RWPE2 (cell line): ENCODE measurements around the gene LARGE1.

ENCODE experiments used
- ATAC-seq: fragments of 200-7000 bp; cut with Tn5 transposase; 3 replicates; pipeline ENCODE4 v1.9.1; 2021; ENCODE audit warnings: low read depth
- DNase-seq: peaks from one replicate; pipeline ENCODE4 v3.0.0-alpha.2; 2020; ENCODE audit warnings: low spot score
- H3K27ac ChIP-seq: fragments of 450-650 bp; 2 replicates; pipeline ENCODE4 v1.5.1; 2017; ENCODE audit warnings: mild to moderate bottlenecking; ENCODE audit not compliant: poor library complexity, severe bottlenecking
- H3K27me3 ChIP-seq: fragments of 250-450 bp; sonication (Bioruptor Pico); 2 replicates; pipeline ENCODE4 v1.5.1; 2021; ENCODE audit warnings: mild to moderate bottlenecking, moderate library complexity; ENCODE audit not compliant: insufficient read depth, poor library complexity, severe bottlenecking
- H3K36me3 ChIP-seq: fragments of 250-450 bp; sonication (Bioruptor Pico); 2 replicates; pipeline ENCODE4 v1.5.1; 2020; ENCODE audit warnings: low read depth, mild to moderate bottlenecking, moderate library complexity
- H3K4me1 ChIP-seq: fragments of 250-450 bp; sonication (Bioruptor Pico); 2 replicates; pipeline ENCODE4 v1.5.1; 2021; ENCODE audit warnings: mild to moderate bottlenecking, moderate library complexity; ENCODE audit not compliant: insufficient read depth, poor library complexity, severe bottlenecking
- H3K4me3 ChIP-seq: fragments of 250-450 bp; sonication (Bioruptor Pico); 2 replicates; pipeline ENCODE4 v1.5.1; 2021; ENCODE audit warnings: mild to moderate bottlenecking, moderate library complexity; ENCODE audit not compliant: severe bottlenecking
- H3K9me3 ChIP-seq: fragments of 250-450 bp; sonication (Bioruptor Pico); 2 replicates; pipeline ENCODE4 v1.5.1; 2021; ENCODE audit warnings: mild to moderate bottlenecking, moderate library complexity; ENCODE audit not compliant: severe bottlenecking
- CTCF ChIP-seq: fragments of 450-650 bp; IDR thresholded peaks from one replicate; pipeline ENCODE4 v1.5.1; 2017; ENCODE audit warnings: mild to moderate bottlenecking, moderate library complexity; ENCODE audit not compliant: poor library complexity, severe bottlenecking

The LARGE1 gene

GRCh38 chr22:33879796-33880195, 40.5 kb downstream of the LARGE1 start:
- no peak for TF ChIP-seq CTCF
- no peaks in the 10 kb centered on the region for H3K27me3 ChIP-seq
- no peaks in the 10 kb centered on the region for H3K9me3 ChIP-seq
- H3K36me3 ChIP-seq = no peaks in the 10 kb centered on the region
- no peak overlapping the region for H3K4me3 ChIP-seq
- ATAC-seq = no peak
- no peak overlapping the region for H3K27ac ChIP-seq
- DNase-seq = no peak
- H3K4me1 ChIP-seq = no peaks in the 10 kb centered on the region

- Histone ChIP-seq H3K36me3 (no peaks in the 10 kb centered on the region), H3K27me3 (no peaks in the 10 kb centered on the region), H3K4me3 (no peak overlapping the region), H3K27ac (no peak overlapping the region), H3K4me1 (no peaks in the 10 kb centered on the region), H3K9me3 (no peaks in the 10 kb centered on the region)
- no peak for TF ChIP-seq CTCF
- ATAC-seq (no peak), DNase-seq (no peak)
Measured at GRCh38 chr22:33875316-33875715, 45.0 kb downstream of the LARGE1 start.

- no peak overlapping the region for H3K4me3 ChIP-seq
- H3K27ac ChIP-seq = no peak overlapping the region
- no peaks in the 10 kb centered on the region for H3K9me3 ChIP-seq
- no peaks in the 10 kb centered on the region for H3K4me1 ChIP-seq
- TF ChIP-seq CTCF = no peak
- ATAC-seq (no peak), DNase-seq (no peak)
- H3K27me3 ChIP-seq = no peaks in the 10 kb centered on the region
- no peaks in the 10 kb centered on the region for H3K36me3 ChIP-seq
Measured at GRCh38 chr22:33874206-33874605, 46.1 kb downstream of the LARGE1 start.

GRCh38 chr22:33873666-33874065, 46.6 kb downstream of the LARGE1 start:
- no peak for ATAC-seq
- Histone ChIP-seq H3K4me1 (no peaks in the 10 kb centered on the region), H3K36me3 (no peaks in the 10 kb centered on the region), H3K9me3 (no peaks in the 10 kb centered on the region), H3K27me3 (no peaks in the 10 kb centered on the region), H3K27ac (no peak overlapping the region), H3K4me3 (no peak overlapping the region)
- no peak for TF ChIP-seq CTCF
- no peak for DNase-seq

- Histone ChIP-seq H3K4me1 (no peaks in the 10 kb centered on the region), H3K36me3 (no peaks in the 10 kb centered on the region), H3K27ac (no peak overlapping the region), H3K9me3 (no peaks in the 10 kb centered on the region), H3K27me3 (no peaks in the 10 kb centered on the region), H3K4me3 (no peak overlapping the region)
- DNase-seq (no peak), ATAC-seq (no peak)
- no peak for TF ChIP-seq CTCF
Measured at GRCh38 chr22:33873186-33873585, 47.1 kb downstream of the LARGE1 start.
